Mucosa of descending colon (tissue), 3 donors: Measurements from ENCODE around the gene TCHP. TPM values are rescaled to one million over a fixed set of nuclear protein-coding genes. Genes with fewer than 3 reads are reported as not detected.

ENCODE experiments used
- ATAC-seq: fragments of 200-7000 bp; cut with Tn5 transposase; one replicate; pipeline ENCODE4 v1.9.1; 2020; ENCODE audit warnings: mild to moderate bottlenecking, moderate library complexity
- DNase-seq, 3 donors: peaks; one replicate each; pipeline ENCODE4 v3.0.0-alpha.2; 2020
- H3K36me3 ChIP-seq: fragments of 200-600 bp; one replicate; pipeline ENCODE4 v1.8.0; 2021; ENCODE audit warnings: low read depth, mild to moderate bottlenecking
- H3K4me1 ChIP-seq: fragments of 200-600 bp; one replicate; pipeline ENCODE4 v1.8.0; 2021; ENCODE audit warnings: low read depth, mild to moderate bottlenecking
- H3K4me3 ChIP-seq: fragments of 200-600 bp; one replicate; pipeline ENCODE4 v1.8.0; 2021; ENCODE audit warnings: mild to moderate bottlenecking
- H3K9me3 ChIP-seq: fragments of 200-600 bp; one replicate; pipeline ENCODE4 v1.8.0; 2021; ENCODE audit warnings: mild to moderate bottlenecking
- CTCF ChIP-seq: fragments of 200-600 bp; IDR thresholded peaks from one replicate; pipeline ENCODE4 v1.8.0; 2022; ENCODE audit warnings: antibody characterized with exemption, mild to moderate bottlenecking
- intact Hi-C, 2 donors: fragments of 100-400 bp; cut with DNase I in 1 of 2; cut with micrococcal nuclease in 1 of 2; formaldehyde crosslinking; loops; one replicate each; pipeline versions ENCODE4 v1.11.0 to v1.11.1; 2022; cut with DNase I, micrococcal nuclease
- total RNA-seq, 3 donors: library from RNA; stranded (reverse); fragmentation: NEBNext Ultra II Directional in 2 of 3; extraction: Animal tissue kit (Norgen Biotek cat#: 25700) in 2 of 3; gene quantifications; one replicate each; pipeline versions ENCODE4 v1.2.1 to v1.2.4, GENCODE V29; 2021 to 2023
- donor health status: DM: no; HTN: no; CAD: no; lungs with moderate emphysema.
- donor health status: DM: no; HTN: no; CAD: no.
- donor health status: DM: no; HTN: yes; CAD: no.

TCHP gene
- total RNA-seq, 3 donors from 2014 or later: 24.7 to 27.8 (median 24.9) TPM

GRCh38 chr12:109880043-109880931 is 19.8 kb upstream of the TCHP start, which contains the start of gene GLTP:
TSS of gene GLTP (minus strand) at chr12:109880541. CDS start at chr12:109880374, 167 bp downstream.
- DNase-seq (peak; percentile 88 to 95 (median 91)), ATAC-seq (peak; percentile 93)
- Histone ChIP-seq H3K4me3 (peak within 1 kb of the TSS; percentile 60), H3K9me3 (no peaks in the 10 kb centered on the region), H3K4me1 (peaks cover 18% of the 10 kb centered on the region), H3K36me3 (no peaks in the 10 kb centered on the region)
- intact Hi-C loops: loop anchor here in 1 of 2 donors (10.0 kb wide), 1 partner anchor 75 kb away; no protein-coding TSS in a partner anchor
- peak; percentile 77 for TF ChIP-seq CTCF

DNA sequence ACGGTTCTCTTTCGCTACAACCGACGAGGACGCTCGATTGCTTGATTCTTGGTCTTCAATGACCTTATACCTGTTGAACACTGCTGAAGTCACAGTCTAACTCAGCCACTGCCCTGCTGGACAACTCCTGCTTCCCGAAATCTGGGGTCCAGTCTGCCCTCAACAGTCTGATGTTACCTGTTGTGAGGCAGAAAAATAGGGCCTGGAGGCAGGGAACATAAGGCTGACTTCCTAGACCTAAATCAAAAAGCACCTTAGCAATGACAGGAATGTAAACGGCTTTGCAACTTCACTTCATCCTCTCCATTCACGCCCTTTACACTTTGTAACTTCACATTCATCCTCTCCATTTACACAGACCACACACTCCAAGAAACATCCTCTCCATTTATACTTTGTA is 19.1 kb upstream of the TCHP start:
- DNase-seq (no peak), ATAC-seq (peak; percentile 9)
- no peaks in the 10 kb centered on the region for H3K36me3 ChIP-seq
- intact Hi-C loops: loop anchor here in 1 of 2 donors (10.0 kb wide), 1 partner anchor 76 kb away; no protein-coding TSS in a partner anchor
- peak overlapping the region; percentile 60 for H3K4me3 ChIP-seq
- no peaks in the 10 kb centered on the region for H3K9me3 ChIP-seq
- TF ChIP-seq CTCF: no peak
- peaks cover 14% of the 10 kb centered on the region for H3K4me1 ChIP-seq

DNA sequence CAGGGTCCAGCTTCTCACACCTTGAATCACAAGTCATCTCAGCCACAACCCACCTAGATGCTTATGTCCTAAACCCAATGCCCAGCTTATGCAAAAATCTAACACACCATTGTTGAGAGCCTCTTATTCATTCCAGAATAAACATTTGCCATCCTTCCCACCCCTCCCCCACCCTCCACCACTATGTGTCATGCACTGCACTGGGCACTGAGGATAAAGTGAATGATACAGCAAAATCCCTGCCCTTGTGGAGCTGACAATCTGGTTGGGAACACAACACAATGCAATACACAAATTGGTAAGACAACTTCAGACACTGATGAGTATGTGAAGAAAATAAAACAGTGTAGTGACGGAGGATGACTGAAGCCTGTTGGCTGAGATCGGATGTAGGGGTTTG is 18.3 kb upstream of the TCHP start:
- Histone ChIP-seq H3K4me3 (no peak overlapping the region), H3K9me3 (no peaks in the 10 kb centered on the region), H3K36me3 (no peaks in the 10 kb centered on the region), H3K4me1 (peaks cover 12% of the 10 kb centered on the region)
- ATAC-seq (no peak), DNase-seq (no peak)
- intact Hi-C loops: loop anchor here in 1 of 2 donors (10.0 kb wide), 1 partner anchor 77 kb away; no protein-coding TSS in a partner anchor
- TF ChIP-seq CTCF: no peak

- no peak for ATAC-seq
- H3K9me3 ChIP-seq: no peaks in the 10 kb centered on the region
- no peak for DNase-seq
- no peaks in the 10 kb centered on the region for H3K36me3 ChIP-seq
- H3K4me3 ChIP-seq: no peak overlapping the region
- intact Hi-C loops: loop anchor here in 1 of 2 donors (10.0 kb wide), 1 partner anchor 79 kb away; no protein-coding TSS in a partner anchor
- no peak for TF ChIP-seq CTCF
- peaks cover 6% of the 10 kb centered on the region for H3K4me1 ChIP-seq
Measured at GRCh38 chr12:109883461-109883860, 16.6 kb upstream of the TCHP start.

DNA sequence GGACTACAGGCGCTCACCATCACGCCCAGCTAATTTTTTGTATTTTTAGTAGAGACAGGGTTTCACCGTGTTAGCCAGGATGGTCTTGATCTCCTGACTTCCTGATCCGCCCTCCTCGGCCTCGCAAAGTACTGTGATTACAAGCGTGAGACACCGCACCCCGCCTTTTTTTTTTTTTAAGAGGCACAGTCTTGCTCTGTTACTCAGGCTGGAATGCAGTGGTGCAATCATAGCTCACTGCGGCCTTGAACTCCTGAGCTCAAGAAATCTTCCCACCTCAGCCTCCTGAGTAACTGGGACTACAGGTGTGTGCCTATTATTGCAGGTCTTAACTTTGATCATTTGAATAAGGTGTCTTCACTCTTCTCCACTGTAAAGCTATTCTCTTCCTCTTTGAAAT is 14.5 kb upstream of the TCHP start:
- Histone ChIP-seq H3K9me3 (no peaks in the 10 kb centered on the region), H3K36me3 (no peaks in the 10 kb centered on the region), H3K4me1 (no peaks in the 10 kb centered on the region), H3K4me3 (no peak overlapping the region)
- peak; percentile 65 for ATAC-seq
- DNase-seq: no peak
- no peak for TF ChIP-seq CTCF
- intact Hi-C loops: loop anchor here in 1 of 2 donors (10.0 kb wide), 1 partner anchor 81 kb away; no protein-coding TSS in a partner anchor
